ENCODE results near the gene DBX2.

DNA sequence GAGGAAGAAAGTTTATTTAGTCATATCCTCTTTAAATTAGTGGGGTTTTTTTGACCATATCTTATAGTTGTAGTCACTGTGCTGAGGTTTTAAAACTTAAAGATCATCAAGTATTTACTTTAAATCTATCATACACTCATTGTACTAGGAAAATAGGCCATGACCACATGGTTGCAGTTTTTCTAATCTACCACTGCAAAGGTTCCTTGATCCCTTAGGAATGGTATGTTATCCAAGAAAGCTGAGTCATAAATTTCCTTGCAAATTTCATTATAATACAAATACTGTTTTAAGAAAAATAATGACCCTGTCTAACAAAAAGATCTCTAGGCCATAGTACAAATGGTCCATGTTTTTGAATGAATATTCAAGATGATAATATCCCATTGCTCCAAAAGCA lies 74.7 kb downstream of the DBX2 start:
- no peak for TF ChIP-seq POLR2A (IDR thresholded peaks at IDR 0.05)
- TF ChIP-seq, protein P1, sequence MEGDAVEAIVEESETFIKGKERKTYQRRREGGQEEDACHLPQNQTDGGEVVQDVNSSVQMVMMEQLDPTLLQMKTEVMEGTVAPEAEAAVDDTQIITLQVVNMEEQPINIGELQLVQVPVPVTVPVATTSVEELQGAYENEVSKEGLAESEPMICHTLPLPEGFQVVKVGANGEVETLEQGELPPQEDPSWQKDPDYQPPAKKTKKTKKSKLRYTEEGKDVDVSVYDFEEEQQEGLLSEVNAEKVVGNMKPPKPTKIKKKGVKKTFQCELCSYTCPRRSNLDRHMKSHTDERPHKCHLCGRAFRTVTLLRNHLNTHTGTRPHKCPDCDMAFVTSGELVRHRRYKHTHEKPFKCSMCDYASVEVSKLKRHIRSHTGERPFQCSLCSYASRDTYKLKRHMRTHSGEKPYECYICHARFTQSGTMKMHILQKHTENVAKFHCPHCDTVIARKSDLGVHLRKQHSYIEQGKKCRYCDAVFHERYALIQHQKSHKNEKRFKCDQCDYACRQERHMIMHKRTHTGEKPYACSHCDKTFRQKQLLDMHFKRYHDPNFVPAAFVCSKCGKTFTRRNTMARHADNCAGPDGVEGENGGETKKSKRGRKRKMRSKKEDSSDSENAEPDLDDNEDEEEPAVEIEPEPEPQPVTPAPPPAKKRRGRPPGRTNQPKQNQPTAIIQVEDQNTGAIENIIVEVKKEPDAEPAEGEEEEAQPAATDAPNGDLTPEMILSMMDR (IDR thresholded peaks at IDR 0.05): no peak

All from upper lobe of left lung (tissue), 4 donors.